Measurements from ENCODE around the gene MRGPRF. TPM values are rescaled to one million over a fixed set of nuclear protein-coding genes. Genes with fewer than 3 reads are reported as not detected.
"Not testable (repeated sequence)": the region's sequence is repeated elsewhere in the genome, so short reads cannot be mapped to it uniquely, and the experiment has no call there.

Gene MRGPRF
- total RNA-seq, 1 experiment from 2014 or later, result 0.76 TPM

- TF ChIP-seq POLR2AphosphoS5 (IDR thresholded peaks at IDR 0.05; ENCODE audit: low read depth, low read length), result no peak
These were observed 37.0 kb downstream of the MRGPRF start (continued) for GRCh38 chr11:68976095-68976494.

- intact Hi-C loops (cut with micrococcal nuclease), result no loop called here
- DNase-seq (ENCODE audit: low read depth, low spot score) (peak; percentile 77), ATAC-seq (peak; percentile 99)
- BruUV-seq (replicated peaks), result no TSS peak
- no peak overlapping the region for H3K4me3 ChIP-seq (replicated peaks in 1 of 2; ENCODE audit: low read depth in 1 of 2, low read length in 2 of 2)
- no peaks in the 10 kb centered on the region for H4K20me1 ChIP-seq (ENCODE audit: insufficient read depth)
- TF ChIP-seq SP1 (IDR thresholded peaks at IDR 0.05; ENCODE audit: low read depth) (no peak), YY1 (IDR thresholded peaks at IDR 0.05; ENCODE audit: extremely low read depth, insufficient replicate concordance, low read depth, low read length) (peak; percentile 87)
- no peak overlapping the region for H3K9ac ChIP-seq (ENCODE audit: low read length)
- no peak overlapping the region for H3K27ac ChIP-seq (ENCODE audit: low read depth, low read length)
- H2AFZ ChIP-seq (ENCODE audit: low read depth, low read length, poor library complexity, severe bottlenecking), result peak overlapping the region; percentile 59
- H3K4me1 ChIP-seq (ENCODE audit: control insufficient read depth in 1 of 2, insufficient read depth in 2 of 2, low read length in 2 of 2), result peaks cover 0 to 5% of the 10 kb centered on the region in 2 experiments; a peak in 1 of 4 replicates
- H3K9me2 ChIP-seq (ENCODE audit: insufficient read depth), result no peaks in the 10 kb centered on the region
- POLR2A ChIA-PET, result no interaction called here
- no peaks in the 10 kb centered on the region for H3K27me3 ChIP-seq (ENCODE audit: insufficient read depth, low read length)
- no peaks in the 10 kb centered on the region for H3K9me3 ChIP-seq (ENCODE audit: control insufficient read depth in 1 of 2, insufficient read depth in 1 of 2, low read depth in 1 of 2, low read length in 2 of 2)
- H3K36me3 ChIP-seq (ENCODE audit: control insufficient read depth in 1 of 2, insufficient read depth in 2 of 2, low read length in 2 of 2), result no peaks in the 10 kb centered on the region
- no peaks in the 10 kb centered on the region for H3K79me2 ChIP-seq (ENCODE audit: insufficient read depth, low read length)
- RAD21 ChIA-PET (ENCODE audit: low non-redundant PET in 1 of 2, low total read pairs in 2 of 2, uncharacterized antibody in 2 of 2, unreplicated experiment in 2 of 2), result no interaction called here
- peak overlapping the region; percentile 20; the same call in 1 of the 2 replicates for H3K4me2 ChIP-seq (ENCODE audit: low read length)
- CTCF ChIA-PET, result no interaction called here
These were observed 38.4 kb downstream of the MRGPRF start for GRCh38 chr11:68974421-68975194.

GRCh38 chr11:68973706-68974105 is 39.3 kb downstream of the MRGPRF start:
- H3K9me3 ChIP-seq (ENCODE audit: control insufficient read depth in 1 of 2, insufficient read depth in 1 of 2, low read depth in 1 of 2, low read length in 2 of 2); intact Hi-C loops (cut with micrococcal nuclease); BruUV-seq (replicated peaks); H3K27me3 ChIP-seq (ENCODE audit: insufficient read depth, low read length); RAD21 ChIA-PET (ENCODE audit: low non-redundant PET in 1 of 2, low total read pairs in 2 of 2, uncharacterized antibody in 2 of 2, unreplicated experiment in 2 of 2); H3K36me3 ChIP-seq (ENCODE audit: control insufficient read depth in 1 of 2, insufficient read depth in 2 of 2, low read length in 2 of 2); POLR2A ChIA-PET; CTCF ChIA-PET; H3K9ac ChIP-seq (ENCODE audit: low read length); H3K9me2 ChIP-seq (ENCODE audit: insufficient read depth); H3K79me2 ChIP-seq (ENCODE audit: insufficient read depth, low read length); H3K27ac ChIP-seq (ENCODE audit: low read depth, low read length); DNase-seq (ENCODE audit: low read depth, low spot score); H4K20me1 ChIP-seq (ENCODE audit: insufficient read depth); H3K4me1 ChIP-seq (ENCODE audit: control insufficient read depth in 1 of 2, insufficient read depth in 2 of 2, low read length in 2 of 2); H3K4me2 ChIP-seq (ENCODE audit: low read length); H2AFZ ChIP-seq (ENCODE audit: low read depth, low read length, poor library complexity, severe bottlenecking); H3K4me3 ChIP-seq (replicated peaks in 1 of 2; ENCODE audit: low read depth in 1 of 2, low read length in 2 of 2); ATAC-seq: not testable (repeated sequence)
